HUES6 (cell line): ENCODE measurements around the gene MPG.

Experiments used
- H3K27ac ChIP-seq: 2 replicates; pipeline ENCODE4 v1.7.0; 2013; ENCODE audit warnings: low read depth, mild to moderate bottlenecking, low read length, inconsistent platforms
- H3K27me3 ChIP-seq: 2 replicates; pipeline ENCODE4 v1.6.1; 2013; ENCODE audit warnings: low read length; ENCODE audit not compliant: control insufficient read depth, insufficient read depth
- H3K36me3 ChIP-seq: 2 replicates; pipeline ENCODE4 v1.6.1; 2013; ENCODE audit warnings: low read length; ENCODE audit not compliant: control insufficient read depth, insufficient read depth
- H3K4me1 ChIP-seq: 2 replicates; pipeline ENCODE4 v1.6.1; 2013; ENCODE audit warnings: low read length; ENCODE audit not compliant: control insufficient read depth, insufficient read depth
- H3K4me3 ChIP-seq: 2 replicates; pipeline ENCODE4 v1.5.1; 2013; ENCODE audit warnings: low read depth, low read length
- H3K9ac ChIP-seq: one replicate; pipeline ENCODE4 v1.6.1; 2013; ENCODE audit warnings: mild to moderate bottlenecking, low read length
- H3K9me3 ChIP-seq: 2 replicates; pipeline ENCODE4 v1.6.1; 2013; ENCODE audit warnings: low read depth, low read length; ENCODE audit not compliant: control insufficient read depth, insufficient read depth

The MPG gene

DNA sequence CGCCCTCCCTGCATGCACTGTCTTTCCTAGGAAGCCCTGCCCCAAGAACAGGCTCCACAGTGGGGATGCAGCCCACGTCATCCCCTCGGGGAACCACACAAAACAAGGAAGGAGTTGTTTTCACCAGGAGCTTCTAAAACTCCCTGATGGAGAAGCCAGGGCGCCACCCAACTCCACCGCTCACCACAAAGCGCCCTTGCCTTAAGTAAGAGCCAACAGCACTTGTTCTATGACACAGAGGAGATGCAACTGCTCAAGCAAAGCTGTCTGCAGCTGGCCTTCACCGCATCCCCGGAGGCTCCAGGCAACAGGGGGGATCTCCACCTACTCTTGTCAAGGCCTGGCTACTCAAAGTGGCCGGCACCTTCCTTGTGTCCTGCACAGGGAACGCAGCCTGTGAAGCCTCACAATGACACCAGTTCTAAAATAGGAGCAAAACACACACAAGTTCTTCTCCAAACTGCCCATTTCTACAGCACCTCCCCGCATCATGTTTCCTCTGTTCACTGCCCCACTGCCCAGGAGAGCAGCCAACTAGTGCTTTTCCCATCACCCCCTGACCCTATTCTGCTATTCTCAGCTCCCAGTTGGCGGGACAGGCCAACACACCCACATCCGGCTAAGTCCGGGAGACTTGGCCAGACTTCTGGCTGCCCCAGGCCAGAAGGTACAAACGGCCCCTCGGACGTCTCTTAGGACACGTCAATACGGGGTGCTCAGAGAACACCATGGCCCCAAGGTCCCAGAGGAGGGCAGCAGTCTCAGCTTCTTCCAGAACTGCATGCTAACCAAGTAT, 24.2 kb downstream of the MPG start:
- no peak overlapping the region for H3K4me3 ChIP-seq
- H3K4me1 ChIP-seq = no peaks in the 10 kb centered on the region
- H3K27ac ChIP-seq = no peak overlapping the region
- no peaks in the 10 kb centered on the region for H3K9me3 ChIP-seq
- H3K9ac ChIP-seq = no peak overlapping the region
- peaks cover 17% of the 10 kb centered on the region; the same call in 1 of the 2 replicates for H3K36me3 ChIP-seq
- H3K27me3 ChIP-seq = no peaks in the 10 kb centered on the region

GRCh38 chr16:104355-104754, 26.3 kb downstream of the MPG start:
- Histone ChIP-seq H3K4me1 (no peaks in the 10 kb centered on the region), H3K9me3 (no peaks in the 10 kb centered on the region), H3K36me3 (peaks cover 11% of the 10 kb centered on the region; the same call in 1 of the 2 replicates), H3K4me3 (no peak overlapping the region), H3K27me3 (no peaks in the 10 kb centered on the region), H3K27ac (no peak overlapping the region), H3K9ac (no peak overlapping the region)

DNA sequence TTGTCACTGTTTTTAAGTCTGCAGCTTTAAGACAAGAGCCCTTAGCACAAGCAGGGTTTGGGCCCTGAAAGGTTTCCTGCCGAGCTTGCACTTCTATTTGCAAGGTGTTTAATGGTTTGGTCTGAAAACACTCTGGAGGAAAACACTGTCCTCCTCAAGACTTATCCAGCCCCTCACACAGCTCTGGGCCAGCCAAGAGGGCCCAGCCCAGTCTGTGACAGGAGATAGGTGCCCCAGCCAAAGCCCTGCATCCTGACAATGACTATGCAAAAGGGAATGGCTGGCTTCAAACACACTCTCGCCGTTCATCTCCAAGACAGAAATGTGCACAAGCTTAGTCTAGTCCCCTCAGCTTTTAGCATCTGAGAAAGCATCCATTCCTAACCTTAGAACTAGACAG, 26.9 kb downstream of the MPG start:
- H3K27me3 ChIP-seq = no peaks in the 10 kb centered on the region
- no peak overlapping the region for H3K27ac ChIP-seq
- H3K4me3 ChIP-seq = no peak overlapping the region
- no peaks in the 10 kb centered on the region for H3K9me3 ChIP-seq
- no peaks in the 10 kb centered on the region for H3K4me1 ChIP-seq
- peaks cover 15% of the 10 kb centered on the region; the same call in 1 of the 2 replicates for H3K36me3 ChIP-seq
- no peak overlapping the region for H3K9ac ChIP-seq

DNA sequence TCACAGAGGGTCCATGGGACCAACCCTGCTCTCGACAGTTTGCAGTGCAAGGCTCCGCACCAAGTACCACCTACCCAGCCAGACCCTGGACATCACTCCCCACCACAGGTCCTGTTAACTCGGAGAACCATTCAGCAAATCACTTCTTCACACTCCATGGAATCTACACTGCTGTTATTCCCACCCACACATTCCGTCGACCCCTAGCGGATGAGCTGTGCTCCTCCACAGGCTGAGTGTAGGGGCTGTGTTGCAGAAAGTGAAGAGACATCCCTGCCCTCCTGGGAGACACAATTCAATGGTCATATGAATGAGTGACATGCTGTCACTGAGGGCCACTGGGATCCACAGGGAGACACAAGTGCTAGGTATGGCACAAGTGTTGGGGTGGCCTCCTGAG, 27.5 kb downstream of the MPG start:
- no peaks in the 10 kb centered on the region for H3K9me3 ChIP-seq
- H3K27me3 ChIP-seq = no peaks in the 10 kb centered on the region
- H3K36me3 ChIP-seq = peaks cover 18% of the 10 kb centered on the region; the same call in 1 of the 2 replicates
- no peak overlapping the region for H3K27ac ChIP-seq
- H3K4me3 ChIP-seq = no peak overlapping the region
- H3K9ac ChIP-seq = no peak overlapping the region
- H3K4me1 ChIP-seq = no peaks in the 10 kb centered on the region

DNA sequence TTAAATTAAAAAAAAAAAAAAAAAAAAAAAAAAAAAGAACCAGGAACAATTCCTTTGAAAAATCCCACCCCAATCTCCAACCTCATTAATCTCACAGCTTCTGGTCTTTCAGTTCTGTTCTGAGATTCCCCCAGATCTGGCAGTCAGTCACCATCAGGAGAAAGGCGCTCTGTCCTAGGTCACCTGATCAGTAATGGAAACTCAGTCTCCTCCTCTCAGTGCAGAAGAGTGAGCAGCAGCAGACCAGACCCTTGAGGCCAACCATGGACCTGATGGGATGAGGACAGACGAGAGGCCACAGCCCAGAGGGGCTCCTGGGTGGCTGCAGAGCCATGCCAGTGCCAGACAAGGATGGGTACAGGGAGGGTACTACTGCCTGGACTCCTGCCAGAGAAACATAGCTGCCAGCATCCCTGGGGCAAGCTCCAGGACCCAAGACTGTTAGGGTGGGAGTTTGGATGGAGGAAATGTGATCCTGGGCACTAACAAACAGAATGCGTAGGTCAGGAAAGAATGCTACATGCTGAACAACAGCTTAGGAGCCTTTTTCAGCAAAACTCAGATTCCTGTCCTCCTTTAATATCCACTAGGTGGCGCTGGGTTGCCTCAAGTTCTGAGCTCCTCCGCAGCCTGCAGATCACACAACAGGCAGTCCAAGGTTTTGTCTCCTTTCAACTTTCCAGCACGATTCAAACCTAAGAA, 28.7 kb downstream of the MPG start:
- Histone ChIP-seq H3K27me3 (no peaks in the 10 kb centered on the region), H3K4me1 (no peaks in the 10 kb centered on the region), H3K4me3 (no peak overlapping the region), H3K36me3 (peaks cover 21% of the 10 kb centered on the region; the same call in 1 of the 2 replicates), H3K9ac (no peak overlapping the region), H3K9me3 (no peaks in the 10 kb centered on the region), H3K27ac (no peak overlapping the region)

DNA sequence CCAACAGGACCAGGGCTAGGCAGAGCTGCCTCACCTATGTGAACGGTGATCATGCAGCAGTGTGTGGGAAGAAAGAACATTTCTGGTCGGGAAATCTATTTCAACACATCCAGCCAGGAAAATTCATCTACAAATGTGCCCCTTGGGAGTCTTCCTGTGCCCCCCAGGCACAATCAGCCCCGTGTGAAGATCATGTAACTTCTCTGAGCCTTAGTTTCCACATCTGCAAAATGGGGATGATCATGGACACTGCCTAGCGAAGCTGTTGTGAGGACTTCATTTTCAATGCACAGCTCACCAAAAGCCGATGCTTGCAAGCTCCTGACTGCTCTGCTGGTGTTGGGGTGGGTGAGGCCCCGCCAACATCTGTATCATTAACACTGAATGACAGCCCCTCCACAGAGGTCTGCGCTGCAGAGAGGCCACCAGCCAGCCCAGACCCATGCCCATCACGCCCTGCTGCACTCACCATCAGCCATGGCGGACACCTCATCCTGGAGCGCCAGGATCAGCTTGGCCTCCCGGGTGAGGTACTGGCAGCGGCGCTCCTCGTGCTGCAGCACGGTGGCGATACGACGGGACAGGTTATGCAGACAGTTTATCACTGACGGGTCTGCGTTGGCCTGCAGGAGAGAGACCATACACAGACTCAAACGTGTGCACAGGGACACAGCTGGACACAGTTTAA, 34.3 kb downstream of the MPG start:
- Histone ChIP-seq H3K9ac (no peak overlapping the region), H3K36me3 (peaks cover 31% of the 10 kb centered on the region)

GRCh38 chr16:114327-114726, 36.3 kb downstream of the MPG start:
- Histone ChIP-seq H3K9ac (no peak overlapping the region), H3K36me3 (peaks cover 28% of the 10 kb centered on the region), H3K4me3 (no peak overlapping the region), H3K4me1 (peaks cover 13% of the 10 kb centered on the region; the same call in 1 of the 2 replicates), H3K27ac (no peak overlapping the region), H3K9me3 (no peaks in the 10 kb centered on the region), H3K27me3 (no peaks in the 10 kb centered on the region)

More for the DNA sequence above, 34.3 kb downstream of the MPG start:
- no peak overlapping the region for H3K4me3 ChIP-seq
- no peak overlapping the region for H3K27ac ChIP-seq
- H3K4me1 ChIP-seq = peaks cover 13% of the 10 kb centered on the region; the same call in 1 of the 2 replicates
- H3K9me3 ChIP-seq = no peaks in the 10 kb centered on the region
- H3K27me3 ChIP-seq = no peaks in the 10 kb centered on the region

DNA sequence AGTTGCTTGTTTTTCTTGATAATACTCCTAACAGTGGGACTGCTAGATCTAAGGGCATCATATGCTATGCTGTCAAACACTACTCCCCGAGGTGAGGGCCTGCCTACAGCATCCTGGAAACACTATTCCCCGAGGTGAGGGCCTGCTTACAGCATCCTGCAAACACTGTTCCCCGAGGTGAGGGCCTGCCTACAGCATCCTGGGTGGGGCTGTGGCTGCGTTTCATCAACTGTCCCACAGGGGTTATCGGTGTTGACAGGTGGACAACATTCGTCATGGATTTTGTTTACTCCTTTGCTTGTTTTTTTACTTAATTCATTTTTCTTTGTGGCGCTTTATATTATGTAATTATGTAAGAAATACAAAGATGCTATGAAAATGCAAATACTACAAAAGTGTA, 38.0 kb downstream of the MPG start:
- no peak overlapping the region for H3K27ac ChIP-seq
- no peaks in the 10 kb centered on the region for H3K27me3 ChIP-seq
- H3K4me1 ChIP-seq = peaks cover 13% of the 10 kb centered on the region; the same call in 1 of the 2 replicates
- peaks cover 21% of the 10 kb centered on the region for H3K36me3 ChIP-seq
- no peak overlapping the region for H3K4me3 ChIP-seq
- H3K9me3 ChIP-seq = no peaks in the 10 kb centered on the region
- no peak overlapping the region for H3K9ac ChIP-seq

DNA sequence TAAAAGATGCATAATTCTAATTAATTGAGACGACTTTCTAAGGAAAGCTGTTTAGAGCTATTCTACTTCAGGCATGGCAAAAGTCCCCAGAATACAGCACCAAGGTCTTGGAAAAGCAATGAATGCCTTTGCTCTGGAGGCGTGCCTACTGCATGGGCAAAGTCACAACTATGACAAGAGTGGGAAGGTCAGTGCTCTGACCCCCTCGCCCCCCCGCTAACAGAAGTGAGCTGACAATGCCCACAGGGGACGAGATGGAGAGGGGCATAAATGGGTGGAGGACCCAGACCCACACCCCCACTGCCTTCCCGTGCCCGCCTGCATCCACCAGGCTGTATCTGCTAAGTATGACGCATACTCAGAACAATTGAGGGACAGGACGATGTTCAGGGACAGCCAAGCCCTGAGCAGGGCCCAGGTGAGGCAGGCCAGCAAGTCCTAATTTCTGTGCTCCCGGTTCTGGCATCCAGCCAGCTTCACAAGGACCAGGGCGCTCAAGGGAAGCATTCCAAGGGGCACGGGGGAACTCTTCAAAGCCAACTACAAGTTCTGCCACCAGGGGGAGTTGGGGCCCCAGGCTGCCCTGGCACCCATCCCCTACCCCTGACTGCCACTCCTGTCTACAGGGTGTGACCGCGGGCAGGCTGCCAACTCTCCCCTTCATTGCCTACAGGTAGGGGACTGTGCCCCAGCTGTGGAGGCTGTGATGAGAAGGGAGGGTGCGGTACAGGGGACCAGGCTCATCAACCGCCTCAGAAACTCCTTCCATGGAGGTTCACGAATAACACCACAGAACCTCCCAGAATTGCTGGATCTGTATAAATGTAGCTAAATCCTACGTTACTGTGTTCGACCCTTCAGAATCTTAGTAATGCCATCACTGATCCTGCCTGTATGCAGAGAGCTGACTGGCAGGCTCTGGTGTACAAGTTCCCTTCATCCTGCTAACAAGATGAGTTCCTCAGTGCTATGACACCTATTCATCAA, 39.6 kb downstream of the MPG start:
- Histone ChIP-seq H3K27me3 (no peaks in the 10 kb centered on the region), H3K9me3 (no peaks in the 10 kb centered on the region), H3K9ac (no peak overlapping the region), H3K4me1 (peaks cover 13% of the 10 kb centered on the region; the same call in 1 of the 2 replicates), H3K36me3 (peaks cover 9% of the 10 kb centered on the region; the same call in 1 of the 2 replicates), H3K4me3 (no peak overlapping the region), H3K27ac (no peak overlapping the region)

GRCh38 chr16:118857-119256, 40.8 kb downstream of the MPG start:
- H3K4me3 ChIP-seq = no peak overlapping the region
- peaks cover 3% of the 10 kb centered on the region; the same call in 1 of the 2 replicates for H3K4me1 ChIP-seq
- no peak overlapping the region for H3K27ac ChIP-seq
- H3K36me3 ChIP-seq = peaks cover 8% of the 10 kb centered on the region; the same call in 1 of the 2 replicates
- H3K9ac ChIP-seq = no peak overlapping the region
- H3K9me3 ChIP-seq = no peaks in the 10 kb centered on the region
- no peaks in the 10 kb centered on the region for H3K27me3 ChIP-seq
